Ramos (cell line): ENCODE data around the gene AMBRA1.
"Not testable (repeated sequence)": the region's sequence is repeated elsewhere in the genome, so short reads cannot be mapped to it uniquely, and the experiment has no call there.

ENCODE experiments used
- in situ Hi-C: fragments of 300-500 bp; cut with MboI; formaldehyde crosslinking; loops from one replicate; pipeline ENCODE4 v1.14.3; 2022; ENCODE audit warnings: low sequenced_read_pairs; ENCODE audit not compliant: unreplicated experiment

Gene AMBRA1

GRCh38 chr11:46378296-46378695 lies 215.5 kb downstream of the AMBRA1 start:
- in situ Hi-C loops = no loop called here

- in situ Hi-C loops = no loop called here
Measured at GRCh38 chr11:46377831-46378230, 216.0 kb downstream of the AMBRA1 start.

GRCh38 chr11:46377290-46377689 lies 216.5 kb downstream of the AMBRA1 start:
- in situ Hi-C loops = no loop called here

- in situ Hi-C loops = no loop called here
Measured at GRCh38 chr11:46376258-46377050, 217.4 kb downstream of the AMBRA1 start.

GRCh38 chr11:46375392-46376101 lies 218.3 kb downstream of the AMBRA1 start:
- in situ Hi-C loops = no loop called here

GRCh38 chr11:46374815-46375214 lies 219.0 kb downstream of the AMBRA1 start:
- in situ Hi-C loops = no loop called here

- in situ Hi-C loops = no loop called here
Measured at GRCh38 chr11:46373787-46374740, 219.8 kb downstream of the AMBRA1 start.

GRCh38 chr11:46372501-46372900 lies 221.3 kb downstream of the AMBRA1 start:
- in situ Hi-C loops = not testable (repeated sequence)

GRCh38 chr11:46372086-46372485 lies 221.7 kb downstream of the AMBRA1 start:
- in situ Hi-C loops = no loop called here

GRCh38 chr11:46371262-46371661 lies 222.6 kb downstream of the AMBRA1 start:
- in situ Hi-C loops = not testable (repeated sequence)

- in situ Hi-C loops = no loop called here
Measured at GRCh38 chr11:46370253-46370652, 223.6 kb downstream of the AMBRA1 start.

GRCh38 chr11:46369458-46370152 lies 224.2 kb downstream of the AMBRA1 start:
- in situ Hi-C loops = no loop called here

GRCh38 chr11:46367916-46368267 lies 225.9 kb downstream of the AMBRA1 start:
- in situ Hi-C loops = no loop called here

GRCh38 chr11:46367244-46367915 lies 226.4 kb downstream of the AMBRA1 start:
- in situ Hi-C loops = no loop called here

GRCh38 chr11:46366661-46367161 lies 227.1 kb downstream of the AMBRA1 start:
- in situ Hi-C loops = no loop called here

- in situ Hi-C loops = no loop called here
Measured at GRCh38 chr11:46366260-46366659, 227.6 kb downstream of the AMBRA1 start.

GRCh38 chr11:46364791-46365190 lies 229.0 kb downstream of the AMBRA1 start:
- in situ Hi-C loops = no loop called here

- in situ Hi-C loops = no loop called here
Measured at GRCh38 chr11:46364056-46364455, 229.8 kb downstream of the AMBRA1 start.

- in situ Hi-C loops = no loop called here
Measured at GRCh38 chr11:46363455-46364005, 230.3 kb downstream of the AMBRA1 start.
